Measurements from ENCODE around the gene SFXN5.

Gene SFXN5

DNA sequence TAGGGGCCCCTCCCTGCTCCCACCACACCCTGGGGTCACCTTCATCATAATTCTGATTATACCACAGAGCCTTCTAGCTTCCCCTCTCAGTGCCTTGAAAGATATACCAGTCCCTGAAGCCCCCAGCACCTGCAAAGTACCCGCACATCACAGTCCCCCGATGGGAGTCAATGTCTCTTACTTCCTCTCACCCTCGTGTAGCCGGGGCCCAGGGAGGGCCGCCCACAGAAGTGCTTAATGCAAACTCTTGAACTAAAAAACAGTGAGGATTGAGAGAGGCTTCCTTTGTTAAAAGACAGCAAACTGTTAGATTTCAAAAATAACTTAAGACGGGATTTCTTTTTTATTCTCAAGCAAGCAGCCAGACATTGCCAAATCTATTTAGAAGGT, 76.5 kb downstream of the SFXN5 start:
- no peak for DNase-seq (ENCODE audit: low read depth, low spot score)

DNA sequence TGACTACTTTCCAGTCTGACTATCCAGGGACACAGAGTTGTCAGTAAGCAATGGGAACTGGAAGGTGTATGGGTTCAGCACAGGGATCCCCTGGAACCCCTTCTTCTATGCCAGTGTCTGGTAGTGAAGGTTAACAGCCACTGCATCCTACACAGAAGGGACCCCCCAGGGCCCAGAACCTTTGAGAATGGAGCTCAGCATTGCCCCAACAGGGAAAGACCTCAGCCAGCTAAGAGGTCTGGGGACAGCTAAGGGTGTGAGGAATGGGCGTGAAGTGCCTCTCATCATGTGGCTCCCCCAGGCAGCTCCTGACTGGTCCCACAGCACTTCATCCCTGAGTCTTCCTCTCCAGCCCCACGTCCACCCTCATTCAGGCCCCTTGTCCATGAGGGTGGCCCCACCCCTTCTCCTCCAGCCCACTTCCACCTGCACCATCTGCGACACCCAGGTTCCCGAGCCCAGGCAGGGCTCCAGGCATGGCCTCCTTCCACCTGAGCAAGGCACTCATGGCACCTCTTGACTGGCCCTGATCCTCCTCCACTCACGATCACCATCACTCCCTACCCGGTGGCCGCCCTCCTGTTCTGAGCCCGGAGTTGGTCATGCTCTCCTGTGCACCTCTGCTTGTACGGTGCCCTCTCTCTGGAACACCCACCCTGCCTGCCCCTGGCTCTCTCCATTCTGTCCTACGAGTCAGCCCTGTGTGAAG, 77.1 kb downstream of the SFXN5 start:
- no peak for DNase-seq (ENCODE audit: low read depth, low spot score)

DNA sequence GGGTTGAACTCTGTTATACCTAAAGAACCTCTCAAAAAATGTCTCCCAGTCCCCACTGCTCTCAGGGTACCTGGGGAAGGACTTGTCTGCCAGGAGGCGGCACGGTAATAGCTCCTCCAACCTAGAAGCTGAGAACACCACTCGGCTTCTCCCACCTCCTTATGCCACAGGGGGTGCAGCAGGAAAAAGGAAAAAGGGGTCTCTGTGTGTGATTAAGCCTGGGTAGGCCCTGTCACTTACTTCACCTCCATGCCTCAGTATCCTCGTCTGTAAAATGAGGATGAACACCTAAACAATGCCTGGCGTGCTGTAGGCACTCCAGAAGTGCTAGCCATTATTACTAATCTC, 77.6 kb downstream of the SFXN5 start:
- no peak for DNase-seq (ENCODE audit: low read depth, low spot score)

DNA sequence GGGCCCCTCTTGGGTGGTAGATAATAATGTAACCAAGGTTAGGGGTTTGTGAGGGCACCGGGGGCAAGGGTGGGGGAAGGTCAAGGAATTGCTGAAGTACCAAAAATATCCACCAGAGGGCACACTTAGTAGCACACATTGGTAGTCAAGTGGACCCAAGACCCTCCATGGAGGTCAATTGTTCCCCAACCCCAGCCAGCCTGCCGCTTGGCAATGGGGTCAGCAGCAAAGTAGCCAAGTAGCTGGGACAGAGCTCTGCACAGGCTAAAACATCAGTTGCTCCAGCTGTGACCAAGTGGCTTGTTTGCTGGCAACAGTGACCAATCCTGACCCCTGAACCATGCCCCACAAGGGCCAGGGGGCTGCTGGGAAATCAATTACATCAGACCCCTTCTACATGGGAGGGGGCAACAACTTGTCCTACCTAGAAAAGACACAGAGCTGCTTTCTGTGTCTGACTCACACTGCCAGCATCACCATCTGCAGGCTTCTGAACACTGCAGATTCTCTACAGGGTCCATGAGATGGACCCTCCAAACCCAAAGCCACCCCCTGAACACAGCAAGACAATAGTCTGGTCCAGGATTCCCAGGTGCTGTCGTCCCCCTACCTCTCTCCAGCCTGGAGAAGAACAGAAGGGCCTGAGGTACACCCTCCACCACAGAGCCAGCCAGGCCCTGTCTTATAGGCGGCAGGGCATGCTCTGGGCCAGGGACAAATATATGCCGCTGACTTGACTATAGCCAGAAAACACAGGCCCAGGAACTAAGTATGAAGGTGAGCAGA, 78.2 kb downstream of the SFXN5 start:
- DNase-seq (ENCODE audit: low read depth, low spot score): peak; percentile 61

DNA sequence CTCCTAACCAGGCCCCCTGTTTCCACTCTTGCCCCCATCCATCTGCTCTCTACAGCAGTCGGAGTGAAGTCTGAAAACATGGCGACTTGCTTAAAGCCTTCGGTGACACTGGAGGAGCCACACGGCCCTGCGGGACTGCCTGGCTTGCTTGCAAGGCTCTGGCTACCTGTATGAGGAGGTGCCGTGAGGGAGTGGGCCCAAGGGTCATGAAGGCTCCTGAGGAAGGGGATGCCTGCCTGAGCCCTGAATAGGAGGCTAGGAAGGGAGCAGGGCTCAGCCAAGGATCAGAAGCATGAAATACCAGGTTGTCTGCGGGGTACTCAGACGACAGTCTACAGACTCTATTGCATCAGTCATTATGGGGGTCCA, 78.8 kb downstream of the SFXN5 start:
- no peak for DNase-seq (ENCODE audit: low read depth, low spot score)

DNA sequence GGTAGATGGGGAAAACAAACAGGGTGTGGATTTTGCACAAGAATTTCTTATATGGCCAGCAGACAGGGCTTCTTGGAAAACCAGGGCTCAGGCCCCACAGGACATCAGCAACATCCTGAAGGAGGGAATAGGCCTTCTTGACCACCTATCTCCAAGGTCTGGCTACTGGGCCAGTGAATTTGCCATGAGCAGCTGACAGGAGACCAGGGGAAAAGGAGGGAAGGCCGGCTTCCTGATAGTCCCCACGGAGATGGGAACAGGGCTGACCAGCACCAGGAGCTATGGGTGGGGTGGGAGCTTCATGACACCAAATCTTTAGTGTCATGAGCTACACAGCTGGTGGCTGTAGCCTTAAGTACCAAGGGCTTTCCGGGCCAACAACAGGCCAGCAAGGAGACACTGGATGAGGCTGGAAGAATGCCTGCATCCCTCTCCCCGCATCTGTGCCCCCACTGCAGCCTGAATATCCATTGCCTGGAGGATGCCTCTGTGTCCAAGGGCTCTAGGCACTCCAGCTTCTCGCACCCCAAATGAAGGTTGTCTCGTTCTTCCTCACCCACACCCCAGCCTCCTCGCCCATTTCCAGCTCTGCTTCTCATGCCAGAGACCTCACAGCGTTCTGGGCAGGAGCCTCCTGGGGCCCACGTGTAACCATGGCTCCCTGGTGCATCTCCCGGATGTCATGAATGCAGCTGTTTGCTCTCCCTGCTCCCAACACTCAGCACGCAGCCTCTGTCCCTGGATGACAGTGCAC, 79.4 kb downstream of the SFXN5 start:
- DNase-seq (ENCODE audit: low read depth, low spot score): no peak

DNA sequence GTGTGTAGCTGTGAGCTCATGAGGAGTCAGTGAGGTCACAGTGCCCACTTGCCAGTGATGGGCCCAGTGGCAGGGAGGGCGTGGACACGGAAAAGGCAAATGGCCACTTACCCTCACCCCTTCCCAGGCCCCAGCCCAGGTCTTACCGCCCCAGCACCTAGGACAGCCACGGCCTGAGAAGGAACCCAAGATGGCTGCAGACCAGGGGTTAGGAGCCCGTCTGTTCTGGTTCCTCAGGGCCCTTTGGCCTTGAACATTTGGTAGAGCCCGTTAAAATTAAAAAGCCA, 80.1 kb downstream of the SFXN5 start:
- no peak for DNase-seq (ENCODE audit: low read depth, low spot score)

DNA sequence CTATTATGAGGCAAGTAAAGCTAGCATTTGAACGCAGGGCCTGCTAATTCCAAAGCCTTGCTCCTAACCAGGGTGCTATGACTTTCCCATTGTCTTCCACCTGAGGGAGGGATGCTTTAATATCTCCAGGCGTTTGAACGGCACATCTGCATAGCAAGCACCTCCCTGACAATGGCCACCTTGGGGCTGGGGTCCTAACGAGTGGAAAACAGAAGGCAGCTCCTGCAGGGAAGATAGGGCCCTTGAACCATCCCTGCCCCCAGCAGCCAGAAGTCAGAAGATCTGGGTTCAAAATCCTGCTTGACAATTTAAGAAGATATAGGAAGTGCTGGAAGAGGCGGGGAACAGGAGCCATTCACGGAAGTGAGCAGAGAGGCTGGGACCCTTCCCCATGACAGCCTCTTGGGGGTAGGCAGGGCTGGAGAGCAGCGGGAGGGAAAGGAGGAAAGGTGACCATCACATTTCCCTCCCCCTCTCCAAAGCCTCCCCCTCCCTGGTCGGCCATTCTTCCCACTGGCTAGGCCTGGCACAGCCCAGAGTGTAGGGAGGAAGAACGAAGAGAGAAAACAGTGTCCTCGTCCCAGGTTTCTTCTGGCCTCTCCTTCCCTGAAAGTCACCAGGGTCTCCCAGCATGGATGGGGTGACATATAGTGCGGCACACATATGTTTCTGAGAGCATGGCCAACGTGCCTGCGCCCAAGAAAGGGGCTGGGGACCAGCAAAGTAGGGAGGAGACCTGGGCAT, 80.6 kb downstream of the SFXN5 start:
- no peak for DNase-seq (ENCODE audit: low read depth, low spot score)

DNA sequence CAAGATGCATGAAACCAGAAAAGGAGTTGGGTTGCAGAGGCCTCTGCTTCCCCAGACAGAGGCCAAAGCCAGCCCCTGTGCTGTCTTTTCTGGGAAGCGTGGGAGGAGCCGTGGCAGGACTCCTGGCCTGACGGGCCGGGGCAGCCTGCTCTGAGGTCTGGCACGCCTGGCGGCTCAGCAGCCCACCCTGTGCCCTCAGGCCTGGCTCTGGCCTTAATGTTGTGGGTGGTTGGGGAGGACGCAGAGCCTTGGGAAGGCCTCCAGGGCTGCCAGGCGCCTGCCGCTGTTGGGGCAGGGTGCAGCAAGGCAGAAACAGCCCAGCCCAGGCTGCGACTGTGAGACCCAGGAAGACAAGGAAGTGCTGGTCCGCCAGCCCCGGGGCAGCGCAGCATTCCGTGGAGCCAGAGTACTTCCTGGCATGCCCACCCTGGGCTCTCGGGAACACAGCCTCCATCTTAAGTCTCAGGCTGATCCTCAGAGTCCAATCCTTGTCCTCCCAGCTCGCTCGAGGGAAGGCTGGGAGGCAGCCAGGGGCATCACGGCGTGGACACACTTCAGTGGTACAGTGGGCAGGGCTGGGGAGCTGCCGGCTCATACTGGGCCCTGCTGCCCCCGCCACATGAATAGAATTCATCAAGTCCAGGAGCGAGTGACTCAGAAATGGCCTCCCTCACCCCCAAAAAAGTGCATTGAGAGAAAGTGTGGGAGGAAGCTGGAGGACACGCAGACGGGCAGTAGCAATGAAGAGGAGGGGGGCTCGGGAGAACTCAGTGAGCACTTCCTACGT, 81.5 kb downstream of the SFXN5 start:
- peak; percentile 29 for DNase-seq (ENCODE audit: low read depth, low spot score)

DNA sequence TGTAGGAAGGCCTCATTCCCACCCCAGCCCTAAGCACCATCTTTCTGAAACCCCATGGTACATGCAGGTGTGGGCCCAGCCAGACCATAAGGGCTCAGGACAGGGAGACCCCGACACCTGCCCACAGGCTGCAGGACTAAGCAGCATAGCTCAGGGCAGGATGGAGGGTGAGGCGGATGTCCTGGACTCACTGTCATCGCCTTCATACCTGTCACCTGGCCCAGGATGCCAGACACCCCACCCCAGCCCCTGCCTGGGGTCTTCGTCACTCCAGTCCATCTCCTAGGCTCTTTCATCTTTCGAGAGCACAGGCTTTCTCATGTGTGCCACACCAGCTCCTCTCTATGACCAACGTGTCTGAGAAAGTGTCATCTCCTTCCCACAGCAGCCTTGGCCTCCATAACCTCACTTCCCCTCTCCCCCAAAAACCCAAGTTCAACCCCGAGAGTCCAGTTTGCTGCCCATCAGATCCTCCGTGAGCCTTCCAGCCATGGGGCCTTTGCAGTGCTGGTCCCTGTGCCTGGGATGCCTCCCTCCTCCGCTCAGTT, 82.7 kb downstream of the SFXN5 start:
- DNase-seq (ENCODE audit: low read depth, low spot score): no peak

DNA sequence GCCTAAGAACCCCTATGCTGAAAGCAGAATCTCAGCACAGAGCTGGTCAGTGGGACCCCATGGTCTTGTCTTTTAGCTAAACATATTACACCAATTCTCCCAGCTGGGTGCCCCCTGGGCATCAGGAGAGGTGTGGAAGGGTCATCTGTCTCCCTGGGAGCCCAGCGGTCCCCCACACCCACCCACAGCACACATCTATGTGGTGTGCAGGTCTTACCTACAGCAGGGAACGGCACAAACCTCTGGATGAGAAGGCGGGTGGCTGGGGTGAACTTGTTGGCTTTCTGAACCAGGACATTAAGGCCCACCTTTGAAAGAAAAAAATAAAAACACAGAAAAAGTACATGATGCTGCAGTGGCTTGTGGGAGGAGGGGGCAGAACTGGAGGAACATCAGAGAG, 83.5 kb downstream of the SFXN5 start:
- no peak for DNase-seq (ENCODE audit: low read depth, low spot score)

DNA sequence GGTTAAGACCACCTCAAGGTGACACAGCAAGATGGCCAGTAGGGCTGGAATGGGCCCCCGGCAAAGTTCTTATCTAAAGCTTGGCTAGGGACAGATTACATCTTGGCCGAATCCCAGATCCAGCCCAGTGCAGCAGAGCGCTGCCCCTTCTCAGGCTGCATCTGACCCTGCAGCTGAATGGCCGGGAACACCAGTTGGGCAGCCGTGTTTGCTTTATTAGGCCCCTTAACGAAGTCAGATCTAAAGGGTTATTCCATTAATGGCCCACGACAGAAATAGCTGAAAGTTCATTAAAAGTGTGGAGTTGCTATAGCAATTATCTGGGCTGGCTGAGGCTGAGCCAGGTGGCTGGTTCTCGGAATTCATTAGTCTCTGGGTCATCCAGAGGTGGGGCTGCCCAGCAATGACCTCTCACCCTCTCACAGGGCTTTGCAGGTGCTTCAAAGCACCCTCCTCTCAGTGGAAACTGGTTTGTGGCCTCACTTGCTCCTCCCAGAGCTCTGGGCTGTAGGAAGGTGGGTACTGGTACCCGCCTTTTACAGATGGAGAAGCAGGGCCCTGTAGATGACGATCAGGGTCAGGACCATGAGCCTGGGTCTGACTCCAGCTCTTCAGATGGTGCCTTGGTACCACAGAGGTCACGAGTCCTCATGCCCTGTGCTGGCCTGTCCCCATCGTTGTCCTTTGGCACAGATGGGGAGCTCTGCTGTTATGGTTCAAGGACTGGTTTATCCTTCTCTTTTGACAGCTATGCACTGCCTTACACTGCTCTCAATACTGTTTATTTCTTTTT, 85.4 kb downstream of the SFXN5 start:
- DNase-seq (ENCODE audit: low read depth, low spot score): peak; percentile 30

DNA sequence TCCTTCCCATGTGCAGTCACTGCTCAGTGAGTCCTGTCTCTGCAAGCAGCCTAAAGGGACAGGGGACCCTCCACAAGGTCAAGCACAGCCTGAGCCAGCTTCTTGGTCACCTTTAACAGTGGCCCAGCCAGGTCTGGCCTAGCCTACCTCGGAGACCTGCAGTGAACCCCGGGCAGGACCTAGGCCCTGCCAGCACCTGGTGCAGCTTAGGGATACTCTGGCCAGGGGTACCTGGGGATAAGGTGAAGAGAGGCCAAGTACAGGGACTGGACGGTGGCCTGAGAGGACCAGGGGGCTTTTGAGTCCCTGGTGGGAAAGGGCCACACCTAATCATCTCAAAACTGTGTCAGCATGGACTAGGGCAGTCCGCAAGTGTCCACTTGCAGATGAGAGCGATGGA, 86.4 kb downstream of the SFXN5 start:
- no peak for DNase-seq (ENCODE audit: low read depth, low spot score)

DNA sequence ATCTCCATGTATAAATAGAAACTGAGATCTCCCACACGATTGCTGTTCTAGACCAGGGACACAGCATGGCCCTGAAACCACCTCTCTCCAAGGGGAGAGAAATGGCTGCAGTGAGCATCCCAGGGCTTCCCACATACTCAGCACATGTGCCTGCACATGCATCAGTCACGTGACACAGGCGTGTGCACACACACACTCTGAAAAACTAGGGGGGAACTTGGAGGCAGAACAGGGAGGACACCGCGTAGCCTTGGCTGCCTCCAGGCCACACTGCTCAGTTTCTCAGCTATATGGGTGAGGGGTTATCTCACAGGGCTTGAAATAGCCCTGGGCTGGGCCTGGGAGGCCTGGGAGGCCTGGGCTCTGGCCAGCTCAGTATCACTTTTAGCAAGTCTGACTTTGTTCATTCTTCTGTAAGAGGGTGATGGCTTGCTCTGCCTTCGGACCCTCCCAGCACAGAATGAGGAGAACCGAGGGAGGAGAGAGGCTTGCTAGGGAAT, 87.3 kb downstream of the SFXN5 start:
- DNase-seq (ENCODE audit: low read depth, low spot score): no peak

DNA sequence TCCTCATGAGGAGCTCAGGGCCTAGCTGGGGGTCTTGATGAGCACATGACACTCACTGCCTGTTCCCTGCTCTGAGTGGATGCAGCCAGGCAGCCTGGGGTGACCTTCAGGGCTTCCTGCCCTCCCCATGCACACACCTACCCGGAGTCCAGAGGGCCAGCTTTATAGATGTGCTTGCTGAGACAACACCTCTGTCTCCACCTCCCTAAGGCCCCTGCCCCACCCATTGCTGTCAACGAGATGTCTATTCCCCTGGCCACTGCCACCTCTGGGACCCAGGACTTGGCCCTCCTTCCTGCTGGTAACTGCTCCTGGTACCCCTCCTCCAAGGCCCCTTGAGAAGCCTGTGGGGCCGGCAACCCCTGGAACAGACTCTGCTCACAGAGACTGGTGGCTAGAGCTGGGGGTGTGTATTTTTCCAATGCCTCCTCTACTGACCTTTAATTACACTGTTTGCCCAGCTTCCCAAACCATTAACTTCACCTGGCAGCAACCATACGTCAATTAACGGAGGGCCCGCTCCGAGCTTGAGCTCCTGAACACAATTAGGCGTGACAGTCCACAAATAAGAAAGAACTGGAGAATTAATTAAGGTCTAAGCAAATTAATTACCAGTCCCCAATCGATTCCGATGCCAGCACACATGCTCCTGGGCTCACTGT, 87.9 kb downstream of the SFXN5 start:
- DNase-seq (ENCODE audit: low read depth, low spot score): no peak

DNA sequence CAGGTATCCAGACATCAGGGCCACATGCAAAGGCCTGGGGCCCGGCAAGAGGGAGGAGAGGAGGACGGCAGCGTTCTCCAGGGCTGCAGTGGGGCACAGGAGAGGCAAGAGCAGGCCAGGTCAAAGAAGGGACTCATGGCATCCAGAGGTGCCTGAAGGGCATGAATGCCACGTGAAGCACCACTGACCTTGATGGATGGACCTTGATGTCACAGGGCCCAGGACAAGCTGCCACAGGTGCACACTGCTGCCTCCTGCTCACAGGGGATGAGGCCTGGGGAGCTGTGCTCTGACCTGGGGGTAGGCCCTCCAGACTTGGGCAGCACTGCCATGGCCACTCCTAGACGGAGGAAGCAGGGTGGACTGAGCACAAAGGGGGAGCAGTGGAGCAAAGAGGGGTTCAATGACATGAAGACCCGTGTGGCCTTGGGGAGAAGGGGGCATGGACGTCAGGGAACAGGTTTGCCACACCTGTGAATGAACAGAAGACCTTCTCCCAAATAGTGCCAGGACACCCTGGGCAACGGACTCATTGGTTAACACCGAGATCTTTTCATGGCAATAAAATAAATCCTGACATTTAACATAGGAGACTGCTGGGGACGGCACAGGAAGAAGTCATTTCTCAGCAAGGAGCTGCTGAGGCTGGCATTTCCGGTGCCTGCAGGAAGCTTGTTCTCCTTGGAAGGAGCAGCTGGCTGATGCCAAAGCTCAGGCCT, 88.6 kb downstream of the SFXN5 start:
- DNase-seq (ENCODE audit: low read depth, low spot score): no peak

DNA sequence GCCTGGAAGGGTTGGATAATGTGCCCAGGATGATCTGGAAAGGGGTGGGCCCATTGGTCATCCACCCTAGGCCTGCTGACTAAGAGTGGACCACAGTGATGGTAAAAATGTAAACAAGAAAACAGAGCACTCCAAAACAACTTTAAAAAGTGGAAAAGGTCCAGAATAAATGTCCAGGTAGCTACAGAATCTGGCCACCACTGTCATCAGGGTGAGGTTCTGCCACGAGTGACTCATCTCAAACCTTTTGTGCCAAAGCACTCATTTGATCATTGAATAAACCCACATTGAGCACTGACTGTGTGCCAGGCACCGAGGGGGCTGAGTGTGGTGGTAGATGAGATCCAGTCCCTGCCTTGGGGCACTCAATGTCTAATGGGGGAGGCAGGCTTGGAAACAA, 89.3 kb downstream of the SFXN5 start:
- peak; percentile 38 for DNase-seq (ENCODE audit: low read depth, low spot score)

DNA sequence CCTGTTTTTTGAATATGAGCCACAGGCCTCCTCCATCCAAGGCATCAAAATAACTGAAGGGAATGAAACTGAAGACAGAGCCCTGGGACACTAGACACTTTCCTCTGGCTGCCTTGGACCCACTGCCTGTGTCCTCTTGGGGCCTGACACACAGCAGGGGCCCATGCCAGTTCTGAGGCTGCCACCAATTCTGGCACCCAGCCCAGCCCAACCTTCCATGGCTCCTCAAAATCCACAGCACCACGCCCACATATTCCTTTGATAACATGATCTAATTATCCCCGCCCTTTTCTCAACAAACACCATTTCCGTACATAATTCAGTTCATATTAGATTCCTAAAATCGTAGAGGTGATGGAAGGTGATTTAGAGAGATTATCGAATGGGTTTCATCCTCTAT, 90.0 kb downstream of the SFXN5 start:
- no peak for DNase-seq (ENCODE audit: low read depth, low spot score)
